Common myeloid progenitor, CD34-positive (primary cell): Measurements from ENCODE around the gene CACNA1E.

ENCODE experiments used
- CTCF ChIA-PET: fragments of 350-600 bp; sonication (Branson Sonifier 250); formaldehyde crosslinking; loops from one replicate; lab custom pipeline; 2021; ENCODE audit warnings: antibody characterized with exemption; lab: Charles Lee
- POLR2A ChIA-PET: fragments of 350-600 bp; sonication (Branson Sonifier 250); formaldehyde crosslinking; loops from one replicate; lab custom pipeline; 2021; ENCODE audit warnings: antibody characterized with exemption; lab: Charles Lee
- DNase-seq, 3 donors: peaks; one replicate each; pipeline versions ENCODE4 v3.0.0 to v3.0.0-alpha.2; 2013
- H3K27ac ChIP-seq, 2 experiments: 1 replicate in 1 of 2; 2 replicates in 1 of 2; pipeline ENCODE4 v1.7.0; 2013; ENCODE audit warnings: inconsistent platforms in 2 of 2, low read length in 2 of 2, mild to moderate bottlenecking in 2 of 2, low read depth in 1 of 2, moderate library complexity in 1 of 2; ENCODE audit not compliant: severe bottlenecking in 2 of 2, insufficient read depth in 1 of 2, poor library complexity in 1 of 2
- H3K27me3 ChIP-seq, 5 experiments: replicated peaks in 2 of 5; 1 replicate in 3 of 5; 2 replicates in 2 of 5; pipeline versions ENCODE4 v1.6.1 to v1.7.0; 2013; ENCODE audit warnings: low read length in 4 of 5, mild to moderate bottlenecking in 2 of 5, moderate library complexity in 2 of 5, inconsistent platforms in 1 of 5; ENCODE audit not compliant: insufficient read depth in 5 of 5, control insufficient read depth in 4 of 5
- H3K36me3 ChIP-seq, 4 experiments: 1 replicate in 2 of 4; 2 replicates in 2 of 4; pipeline versions ENCODE4 v1.6.1 to v1.7.0; 2013; ENCODE audit warnings: low read length in 3 of 4, control low read depth in 1 of 4, mild to moderate bottlenecking in 1 of 4; ENCODE audit not compliant: control insufficient read depth in 4 of 4, insufficient read depth in 4 of 4
- H3K4me1 ChIP-seq, 4 experiments: 1 replicate in 3 of 4; 2 replicates in 1 of 4; pipeline versions ENCODE4 v1.6.1 to v1.7.1; 2013; ENCODE audit warnings: low read length in 3 of 4, mild to moderate bottlenecking in 3 of 4, control low read depth in 1 of 4, inconsistent platforms in 1 of 4, moderate library complexity in 1 of 4; ENCODE audit not compliant: control insufficient read depth in 4 of 4, insufficient read depth in 4 of 4; ENCODE audit errors: control extremely low read depth in 1 of 4
- H3K4me3 ChIP-seq, 7 experiments: 1 replicate in 4 of 7; 2 replicates in 3 of 7; pipeline versions ENCODE4 v1.5.1 to v1.7.0; 2013; ENCODE audit warnings: mild to moderate bottlenecking in 7 of 7, low read length in 6 of 7, moderate library complexity in 6 of 7, inconsistent platforms in 2 of 7, low read depth in 2 of 7, control low read depth in 1 of 7; ENCODE audit not compliant: insufficient read depth in 4 of 7, control insufficient read depth in 1 of 7; ENCODE audit errors: extremely low read depth in 1 of 7
- H3K9me3 ChIP-seq, 5 experiments: 1 replicate in 4 of 5; 2 replicates in 1 of 5; pipeline versions ENCODE4 v1.6.1 to v1.7.1; 2013; ENCODE audit warnings: low read length in 4 of 5, mild to moderate bottlenecking in 2 of 5, inconsistent platforms in 1 of 5, low read depth in 1 of 5, moderate library complexity in 1 of 5; ENCODE audit not compliant: control insufficient read depth in 4 of 5, insufficient read depth in 2 of 5; ENCODE audit errors: control extremely low read depth in 1 of 5
- WGBS: methylation state at CpG from one replicate; pipeline ENCODE4 v1.1.5; 2013; ENCODE audit not compliant: insufficient coverage; 5-methylcytosine and 5-hydroxymethylcytosine counted together

Gene CACNA1E

DNA sequence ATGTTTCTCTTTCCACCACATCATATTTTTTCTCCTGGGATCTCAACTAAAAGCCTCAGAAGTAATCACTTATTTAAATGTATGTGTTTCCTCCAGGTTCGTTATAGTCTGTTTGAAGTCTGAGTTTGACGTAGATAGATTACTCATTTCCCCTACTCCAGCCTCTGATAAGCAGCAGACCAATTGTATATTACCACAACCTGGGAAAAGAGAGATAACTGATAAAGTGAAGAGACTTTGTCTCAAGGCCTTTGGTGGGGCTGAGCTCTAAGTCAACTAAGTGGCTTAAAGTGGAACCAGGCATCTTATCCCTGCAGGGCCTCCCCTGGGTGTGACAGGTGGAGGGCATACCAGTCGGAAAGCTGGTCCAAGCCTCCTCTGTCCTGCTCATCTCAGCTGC is 34.9 kb upstream of the CACNA1E start:
- Histone ChIP-seq H3K9me3 (peaks cover 0 to 3% (median 0%) of the 10 kb centered on the region in 5 experiments), H3K27ac (no peak overlapping the region), H3K36me3 (no peaks in the 10 kb centered on the region), H3K4me3 (no peak overlapping the region), H3K27me3 (peaks cover 0 to 8% (median 0%) of the 10 kb centered on the region in 5 experiments), H3K4me1 (no peaks in the 10 kb centered on the region)
- POLR2A ChIA-PET, result no interaction called here
- CTCF ChIA-PET, result interaction anchor here (1.4 kb wide), 1 partner anchor 23 kb away, joined by 7 read pairs; no protein-coding TSS in a partner anchor
- 67% methylated on average over 1 of the region's 3 CpGs for WGBS
- peak in 1 of 3 donors; percentile 7 for DNase-seq

DNA sequence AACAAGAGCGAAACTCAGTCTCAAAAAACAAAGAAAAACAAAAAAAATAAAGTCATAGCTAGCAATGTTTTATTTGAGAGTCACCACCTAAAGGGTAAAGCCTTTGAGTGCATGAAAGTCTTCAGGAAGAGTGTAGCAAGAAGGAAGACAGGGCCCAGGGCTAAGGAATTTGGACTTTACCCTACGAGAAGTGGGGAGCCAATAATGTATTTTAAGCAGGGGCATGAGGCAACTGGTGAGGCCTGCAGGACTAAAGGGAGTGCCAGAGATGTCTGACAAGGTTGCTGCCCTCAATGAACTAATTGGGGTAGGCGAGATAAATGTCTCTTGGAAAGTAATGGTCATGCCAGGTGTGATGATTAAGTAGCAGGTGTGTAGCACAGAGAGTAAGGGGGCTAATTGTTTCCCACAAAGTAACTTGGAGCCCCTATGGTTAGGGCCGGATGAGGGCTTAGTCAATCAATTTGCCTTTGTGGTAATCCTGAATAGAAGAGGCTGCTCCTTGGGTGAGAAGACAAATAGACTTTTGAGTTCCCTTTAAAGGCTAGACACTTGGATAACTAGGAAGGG is 31.6 kb upstream of the CACNA1E start:
- DNase-seq, result no peak
- CTCF ChIA-PET, result no interaction called here
- 100% methylated on average over 3 of the region's 4 CpGs for WGBS
- H3K27me3 ChIP-seq, result peaks cover 0 to 3% (median 0%) of the 10 kb centered on the region in 5 experiments
- no peaks in the 10 kb centered on the region for H3K4me1 ChIP-seq
- POLR2A ChIA-PET, result no interaction called here
- peaks cover 0 to 9% (median 0%) of the 10 kb centered on the region in 5 experiments for H3K9me3 ChIP-seq
- no peaks in the 10 kb centered on the region for H3K36me3 ChIP-seq
- H3K4me3 ChIP-seq, result no peak overlapping the region
- H3K27ac ChIP-seq, result no peak overlapping the region

DNA sequence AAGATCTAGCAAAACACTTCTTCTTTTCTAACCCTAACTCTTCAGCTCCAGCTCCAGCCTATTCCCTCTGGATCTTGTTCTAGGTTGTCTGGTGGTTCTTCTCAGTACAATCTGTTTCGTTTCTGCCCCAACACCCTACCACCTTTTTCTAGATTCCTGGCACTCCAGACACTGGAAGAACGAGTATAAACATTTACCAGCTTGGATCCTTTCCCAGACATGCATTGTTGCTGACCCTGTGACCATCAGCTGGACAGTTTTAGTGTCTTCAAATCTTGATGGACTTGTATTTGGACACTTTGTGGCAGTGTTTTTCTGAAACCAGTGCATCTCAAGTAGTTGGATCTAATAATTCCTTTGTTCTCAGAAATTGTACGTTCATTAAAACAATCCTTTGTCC is 30.6 kb upstream of the CACNA1E start:
- Histone ChIP-seq H3K9me3 (peaks cover 0 to 9% (median 2%) of the 10 kb centered on the region in 5 experiments), H3K36me3 (no peaks in the 10 kb centered on the region), H3K4me1 (no peaks in the 10 kb centered on the region), H3K4me3 (no peak overlapping the region), H3K27ac (no peak overlapping the region), H3K27me3 (peaks cover 0 to 1% (median 0%) of the 10 kb centered on the region in 5 experiments)
- 76% methylated on average over 3 of the region's 3 CpGs for WGBS
- DNase-seq, result no peak
- CTCF ChIA-PET, result no interaction called here
- POLR2A ChIA-PET, result no interaction called here

DNA sequence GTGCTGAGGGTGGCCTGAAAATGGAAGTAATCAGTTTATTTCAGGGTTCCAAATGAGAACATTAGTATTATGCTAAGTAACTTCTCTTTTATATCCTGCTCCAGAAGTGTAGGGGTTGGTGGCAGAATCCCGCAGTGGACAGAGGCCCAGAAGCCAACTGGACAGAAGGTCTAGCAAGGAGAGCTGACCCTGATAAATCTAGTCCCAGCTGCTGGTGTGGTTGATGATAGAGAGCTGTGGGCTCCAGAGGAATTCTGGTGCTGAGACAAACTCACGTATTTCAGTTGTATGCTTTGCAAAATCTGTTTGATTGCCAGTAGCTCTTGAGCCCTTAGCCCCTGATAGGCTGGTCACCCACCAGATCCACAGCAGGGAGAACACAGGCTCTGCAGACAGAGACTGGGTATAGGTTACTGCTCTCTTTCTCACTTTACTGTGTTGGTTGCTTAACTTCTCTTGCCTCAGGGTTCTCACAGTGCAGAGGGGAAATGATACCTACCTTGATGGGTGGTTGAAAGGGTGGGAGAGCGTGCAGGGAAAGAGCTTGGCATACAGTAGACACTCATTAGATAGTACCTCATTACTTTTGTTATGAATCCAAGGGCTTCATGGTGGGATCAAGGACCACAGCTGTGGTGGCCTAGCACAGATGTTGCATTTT is 29.6 kb upstream of the CACNA1E start:
- CTCF ChIA-PET, result no interaction called here

DNA sequence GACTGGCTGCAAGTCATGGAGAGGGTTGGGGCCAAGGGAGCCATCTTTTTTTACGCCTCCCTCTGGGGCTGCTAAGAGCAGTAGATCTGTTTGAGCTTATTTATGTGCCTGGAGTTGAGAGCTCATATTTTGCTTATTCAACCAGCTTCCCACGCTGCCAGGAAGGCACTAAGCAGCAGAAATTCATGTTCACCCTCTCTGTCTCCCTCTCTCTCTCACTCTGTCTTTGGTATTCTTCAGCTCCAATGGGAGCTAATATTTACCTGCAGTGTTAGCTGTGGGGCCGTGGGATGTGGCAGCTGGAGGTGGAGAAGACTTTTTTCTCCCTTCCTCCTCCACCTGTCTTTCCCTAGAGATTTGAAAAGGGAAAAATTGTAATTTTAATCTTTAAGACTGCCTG is 26.8 kb upstream of the CACNA1E start:
- peaks cover 0 to 13% (median 2%) of the 10 kb centered on the region in 5 experiments for H3K9me3 ChIP-seq
- H3K4me3 ChIP-seq, result no peak overlapping the region
- ChIA-PET POLR2A (no interaction called here), CTCF (no interaction called here)
- H3K4me1 ChIP-seq, result no peaks in the 10 kb centered on the region
- peaks cover 0 to 3% (median 0%) of the 10 kb centered on the region in 5 experiments for H3K27me3 ChIP-seq
- 73% methylated on average over 2 of the region's 3 CpGs for WGBS
- H3K27ac ChIP-seq, result no peak overlapping the region
- no peak for DNase-seq
- no peaks in the 10 kb centered on the region for H3K36me3 ChIP-seq

More for the DNA sequence above, 29.6 kb upstream of the CACNA1E start:
- H3K27me3 ChIP-seq, result no peaks in the 10 kb centered on the region
- no peaks in the 10 kb centered on the region for H3K36me3 ChIP-seq
- 50% methylated on average over 2 of the region's 3 CpGs for WGBS
- no peaks in the 10 kb centered on the region for H3K4me1 ChIP-seq
- peaks cover 0 to 8% (median 2%) of the 10 kb centered on the region in 5 experiments for H3K9me3 ChIP-seq
- no peak overlapping the region for H3K4me3 ChIP-seq
- DNase-seq, result no peak
- POLR2A ChIA-PET, result no interaction called here
- H3K27ac ChIP-seq, result no peak overlapping the region

DNA sequence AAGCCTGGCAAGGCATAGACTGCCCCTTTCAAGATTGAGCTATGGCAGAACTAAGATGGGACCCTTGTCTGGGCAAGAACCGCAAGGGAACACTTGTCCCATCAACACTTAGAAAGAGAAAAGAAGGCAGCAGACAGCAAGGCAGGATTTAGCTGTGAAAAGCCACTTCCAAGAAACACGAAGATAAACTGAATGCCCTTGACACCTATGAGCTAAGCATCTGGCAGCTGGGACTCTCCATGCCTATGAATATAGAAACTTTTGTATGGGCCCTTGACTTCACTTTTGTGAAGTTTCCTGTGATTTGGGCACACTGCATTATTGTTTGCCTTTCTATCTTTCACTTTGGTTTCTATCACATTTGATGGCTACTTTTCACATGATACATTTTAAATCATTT is 24.9 kb upstream of the CACNA1E start:
- POLR2A ChIA-PET, result no interaction called here

GRCh38 chr1:181459067-181459466 is 24.2 kb upstream of the CACNA1E start:
- Histone ChIP-seq H3K4me1 (no peaks in the 10 kb centered on the region), H3K27ac (no peak overlapping the region), H3K9me3 (peaks cover 0 to 13% (median 2%) of the 10 kb centered on the region in 5 experiments), H3K27me3 (peaks cover 0 to 5% (median 0%) of the 10 kb centered on the region in 5 experiments), H3K36me3 (no peaks in the 10 kb centered on the region), H3K4me3 (no peak overlapping the region)
- ChIA-PET CTCF (no interaction called here), POLR2A (no interaction called here)
- 96% methylated on average over 2 of the region's 2 CpGs for WGBS
- no peak for DNase-seq

More for the DNA sequence above, 24.9 kb upstream of the CACNA1E start:
- peaks cover 0 to 5% (median 0%) of the 10 kb centered on the region in 5 experiments for H3K27me3 ChIP-seq
- no peaks in the 10 kb centered on the region for H3K36me3 ChIP-seq
- H3K9me3 ChIP-seq, result peaks cover 0 to 13% (median 2%) of the 10 kb centered on the region in 5 experiments
- no peak overlapping the region for H3K4me3 ChIP-seq
- CTCF ChIA-PET, result interaction anchor here (1.1 kb wide), 1 partner anchor 599 kb away, joined by 4 read pairs; no protein-coding TSS in a partner anchor
- DNase-seq, result no peak
- no peak overlapping the region for H3K27ac ChIP-seq
- no peaks in the 10 kb centered on the region for H3K4me1 ChIP-seq
- 86% methylated on average over 1 of the region's 2 CpGs for WGBS
